ENCODE results near the gene SEPHS2.

GRCh38 chr16:30413112-30413806, 32.4 kb downstream of the SEPHS2 start:
- TF ChIP-seq POLR2A (IDR thresholded peaks at IDR 0.05): no peak
- no peak for TF ChIP-seq CTCF (IDR thresholded peaks at IDR 0.05)
